ENCODE measurements around the gene CD3D.

GRCh38 chr11:118373871-118374270 is 31.4 kb upstream of the CD3D start:
- TF ChIP-seq CTCF (IDR thresholded peaks at IDR 0.05) (no peak), POLR2A (IDR thresholded peaks at IDR 0.05) (no peak)
